HepG2 (cell line): ENCODE results near the gene RNF213. TPM values are rescaled to one million over a fixed set of nuclear protein-coding genes. Genes with fewer than 3 reads are reported as not detected.
A peak's percentile ranks its signal among the peaks of the same experiment; 100 is the strongest.

Source experiments
- AKAP8 ChIP-seq: sonication (generic); formaldehyde crosslinking; IDR thresholded peaks from 2 replicates; pipeline ENCODE4 v1.5.1; 2020; ENCODE audit warnings: mild to moderate bottlenecking, missing genetic modification reagents
- ATF7-NPFF ChIP-seq: sonication (generic); formaldehyde crosslinking; IDR thresholded peaks from 2 replicates; pipeline ENCODE4 v1.8.1; 2023; ENCODE audit warnings: mild to moderate bottlenecking, low read depth, missing genetic modification reagents, moderate library complexity
- ATM ChIP-seq: fragments of 450-650 bp; IDR thresholded peaks from 2 replicates; pipeline ENCODE4 v1.7.1; 2017; ENCODE audit warnings: mild to moderate bottlenecking, borderline replicate concordance
- CBX1 ChIP-seq: IDR thresholded peaks from one replicate; pipeline ENCODE4 v1.6.1; 2016; ENCODE audit warnings: antibody characterized with exemption, low read depth
- ELF3 ChIP-seq: IDR thresholded peaks from 2 replicates; pipeline ENCODE4 v1.6.1; 2016; ENCODE audit warnings: missing genetic modification reagents, missing compliant biosample characterization
- EZH2 ChIP-seq: conservative IDR thresholded peaks from 2 replicates; pipeline ENCODE4 v1.6.1; 2012; ENCODE audit warnings: mild to moderate bottlenecking, low read depth, low read length, moderate library complexity
- FOXK1 ChIP-seq: sonication (generic); formaldehyde crosslinking; IDR thresholded peaks from 2 replicates; pipeline ENCODE4 v1.4.0; 2020; ENCODE audit warnings: low read depth, missing genetic modification reagents, borderline replicate concordance
- GATAD2A ChIP-seq: IDR thresholded peaks from 2 replicates; pipeline ENCODE4 v1.6.1; 2016
- HNRNPLL ChIP-seq: fragments of 200-400 bp; formaldehyde crosslinking; IDR thresholded peaks from 2 replicates; pipeline ENCODE4 v1.6.1; 2017; ENCODE audit warnings: mild to moderate bottlenecking, low read depth, low read length; ENCODE audit not compliant: poor library complexity, severe bottlenecking
- IRX3 ChIP-seq: sonication (generic); formaldehyde crosslinking; IDR thresholded peaks from 2 replicates; pipeline ENCODE4 v1.8.1; 2023; ENCODE audit warnings: mild to moderate bottlenecking, low read depth, missing genetic modification reagents, borderline replicate concordance
- KAT2B ChIP-seq: fragments of 150-350 bp; IDR thresholded peaks from 2 replicates; pipeline ENCODE4 v1.6.1; 2014; ENCODE audit warnings: low read depth, low read length, borderline replicate concordance
- KDM2A ChIP-seq: sonication (generic); formaldehyde crosslinking; IDR thresholded peaks from 2 replicates; pipeline ENCODE4 v1.4.0; 2020; ENCODE audit warnings: low read depth, missing genetic modification reagents, borderline replicate concordance
- MAFK ChIP-seq, 2 experiments: IDR thresholded peaks in 1 of 2; conservative IDR thresholded peaks in 1 of 2; 2 replicates each; pipeline ENCODE4 v1.6.1; 2011; ENCODE audit warnings: improper control_type of control experiment in 2 of 2, low read length in 2 of 2
- PAX8 ChIP-seq: sonication (generic); formaldehyde crosslinking; IDR thresholded peaks from 2 replicates; pipeline ENCODE4 v1.8.0; 2022; ENCODE audit warnings: mild to moderate bottlenecking, missing genetic modification reagents, borderline replicate concordance
- POLR2A ChIP-seq, 2 experiments: IDR thresholded peaks; 2 replicates each; pipeline ENCODE4 v1.6.1; 2011; ENCODE audit warnings: low read depth in 2 of 2, low read length in 2 of 2, mild to moderate bottlenecking in 1 of 2, moderate library complexity in 1 of 2; ENCODE audit not compliant: insufficient read depth in 1 of 2
- RFXAP ChIP-seq: sonication (generic); formaldehyde crosslinking; IDR thresholded peaks from 2 replicates; pipeline ENCODE4 v1.4.0; 2020; ENCODE audit warnings: missing genetic modification reagents, borderline replicate concordance
- SIN3A ChIP-seq: IDR thresholded peaks from 2 replicates; pipeline ENCODE4 v1.6.1; 2011; ENCODE audit warnings: low read depth, mild to moderate bottlenecking, control low read depth, low read length, borderline replicate concordance
- SP2 ChIP-seq: sonication (generic); formaldehyde crosslinking; IDR thresholded peaks from 2 replicates; pipeline ENCODE4 v1.5.1; 2020; ENCODE audit warnings: mild to moderate bottlenecking, missing genetic modification reagents
- TCF7 ChIP-seq: sonication (generic); IDR thresholded peaks from 2 replicates; pipeline ENCODE4 v1.6.1; 2016; ENCODE audit warnings: antibody characterized with exemption, low read depth
- ZBTB7A ChIP-seq: sonication (generic); formaldehyde crosslinking; IDR thresholded peaks from 2 replicates; pipeline ENCODE4 v1.8.0; 2022; ENCODE audit warnings: mild to moderate bottlenecking, missing genetic modification reagents
- ZFAT ChIP-seq: sonication (generic); formaldehyde crosslinking; conservative IDR thresholded peaks from 2 replicates; pipeline ENCODE4 v1.8.1; 2023; ENCODE audit warnings: missing genetic modification reagents, inconsistent platforms
- ZFY ChIP-seq: sonication (generic); formaldehyde crosslinking; IDR thresholded peaks from 2 replicates; pipeline ENCODE4 v1.4.0; 2020; ENCODE audit warnings: missing genetic modification reagents
- ZNF143 ChIP-seq: sonication (generic); formaldehyde crosslinking; IDR thresholded peaks from 2 replicates; pipeline ENCODE4 v1.4.0; 2020; ENCODE audit warnings: missing genetic modification reagents
- ZNF703 ChIP-seq: sonication (generic); formaldehyde crosslinking; IDR thresholded peaks from 2 replicates; pipeline ENCODE4 v1.5.1; 2020; ENCODE audit warnings: missing genetic modification reagents, mild to moderate bottlenecking, moderate library complexity, borderline replicate concordance
- ZNF792 ChIP-seq: IDR thresholded peaks from 2 replicates; pipeline ENCODE4 v1.6.1; 2016
- polyA plus RNA-seq, 8 experiments: library from polyadenylated mRNA; depleted of rRNA in 3 of 8; stranded (reverse) in 7 of 8; unstranded in 1 of 8; fragments of >200 nt; fragmentation: Illumina TruSeq in 4 of 8; extraction: Trizol in 4 of 8; gene quantifications; 2 replicates each; pipeline versions ENCODE4 v1.2.1 to v1.2.3, GENCODE V29; 2011 to 2016; ENCODE audit warnings: low read depth in 4 of 8, missing spikeins in 1 of 8, mixed read lengths in 1 of 8; ENCODE audit not compliant: insufficient read depth in 1 of 8
- total RNA-seq, 5 experiments: library from RNA; depleted of rRNA; stranded (reverse); fragments of >200 nt; fragmentation: Illumina TruSeq; extraction: Trizol; gene quantifications; 2 replicates each; pipeline ENCODE4 v1.2.3, GENCODE V29; 2016; ENCODE audit warnings: low read depth in 1 of 5
- TF ChIP-seq, protein P1 (sequence below): sonication (generic); formaldehyde crosslinking; IDR thresholded peaks from 2 replicates; pipeline ENCODE4 v1.8.1; 2023; ENCODE audit warnings: mild to moderate bottlenecking, missing genetic modification reagents
- TF ChIP-seq, protein P2 (sequence below): IDR thresholded peaks from 2 replicates; pipeline ENCODE4 v1.6.1; 2016; ENCODE audit warnings: low read depth, control low read depth
- TF ChIP-seq, protein P3 (sequence below): sonication (generic); formaldehyde crosslinking; IDR thresholded peaks from 2 replicates; pipeline ENCODE4 v1.4.0; 2020; ENCODE audit warnings: missing genetic modification reagents

RNF213 gene
- total and polyA plus RNA-seq, 2 of the 13 experiments (the other 11 are each of a cell fraction or from before 2014, with no cell fraction given): 38.6 to 38.7 TPM

- TF ChIP-seq TCF7 (no peak), ZFY (CRISPR knock-in tag) (peak; percentile 58), HNRNPLL (peak; percentile 28), PAX8 (CRISPR knock-in tag) (peak; percentile 89; the same call in 1 of the 2 replicates), RFXAP (CRISPR knock-in tag) (peak; percentile 48; the same call in 1 of the 2 replicates), EZH2 (no peak), AKAP8 (CRISPR knock-in tag) (no peak), SIN3A (peak; percentile 72; the same call in 1 of the 2 replicates), KDM2A (CRISPR knock-in tag) (peak; percentile 52; the same call in 1 of the 2 replicates), KAT2B (no peak), ZBTB7A (CRISPR knock-in tag) (peak; percentile 88), ZNF143 (no peak), FOXK1 (CRISPR knock-in tag) (no peak), MAFK (conservative IDR thresholded peaks at IDR 0.05 in 1 of 2, IDR thresholded peaks at IDR 0.05 in 1 of 2; ENCODE audit: low read length in 2 of 2) (no peak), CBX1 (no peak), ZFAT (CRISPR knock-in tag) (no peak), SP2 (CRISPR knock-in tag) (no peak; the same call in 1 of the 2 replicates), ZNF792 (peak; percentile 46; the same call in 1 of the 2 replicates), ATM (no peak), POLR2A (IDR thresholded peaks at IDR 0.05; ENCODE audit: insufficient read depth in 1 of 2, low read depth in 2 of 2, low read length in 2 of 2) (peak; percentile 73 to 96), ZNF703 (CRISPR knock-in tag) (no peak), GATAD2A (CRISPR knock-in tag) (peak; percentile 45; the same call in 1 of the 2 replicates), ELF3 (CRISPR knock-in tag) (no peak), ATF7-NPFF (peak; percentile 64), IRX3 (CRISPR knock-in tag) (0 out of 2 replicates have a peak, but pooled peaks have one; percentile 65)
- TF ChIP-seq, protein P1, sequence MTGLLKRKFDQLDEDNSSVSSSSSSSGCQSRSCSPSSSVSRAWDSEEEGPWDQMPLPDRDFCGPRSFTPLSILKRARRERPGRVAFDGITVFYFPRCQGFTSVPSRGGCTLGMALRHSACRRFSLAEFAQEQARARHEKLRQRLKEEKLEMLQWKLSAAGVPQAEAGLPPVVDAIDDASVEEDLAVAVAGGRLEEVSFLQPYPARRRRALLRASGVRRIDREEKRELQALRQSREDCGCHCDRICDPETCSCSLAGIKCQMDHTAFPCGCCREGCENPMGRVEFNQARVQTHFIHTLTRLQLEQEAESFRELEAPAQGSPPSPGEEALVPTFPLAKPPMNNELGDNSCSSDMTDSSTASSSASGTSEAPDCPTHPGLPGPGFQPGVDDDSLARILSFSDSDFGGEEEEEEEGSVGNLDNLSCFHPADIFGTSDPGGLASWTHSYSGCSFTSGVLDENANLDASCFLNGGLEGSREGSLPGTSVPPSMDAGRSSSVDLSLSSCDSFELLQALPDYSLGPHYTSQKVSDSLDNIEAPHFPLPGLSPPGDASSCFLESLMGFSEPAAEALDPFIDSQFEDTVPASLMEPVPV (CRISPR knock-in tag): no peak
- TF ChIP-seq, protein P2, sequence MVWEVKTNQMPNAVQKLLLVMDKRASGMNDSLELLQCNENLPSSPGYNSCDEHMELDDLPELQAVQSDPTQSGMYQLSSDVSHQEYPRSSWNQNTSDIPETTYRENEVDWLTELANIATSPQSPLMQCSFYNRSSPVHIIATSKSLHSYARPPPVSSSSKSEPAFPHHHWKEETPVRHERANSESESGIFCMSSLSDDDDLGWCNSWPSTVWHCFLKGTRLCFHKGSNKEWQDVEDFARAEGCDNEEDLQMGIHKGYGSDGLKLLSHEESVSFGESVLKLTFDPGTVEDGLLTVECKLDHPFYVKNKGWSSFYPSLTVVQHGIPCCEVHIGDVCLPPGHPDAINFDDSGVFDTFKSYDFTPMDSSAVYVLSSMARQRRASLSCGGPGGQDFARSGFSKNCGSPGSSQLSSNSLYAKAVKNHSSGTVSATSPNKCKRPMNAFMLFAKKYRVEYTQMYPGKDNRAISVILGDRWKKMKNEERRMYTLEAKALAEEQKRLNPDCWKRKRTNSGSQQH: no peak
- TF ChIP-seq, protein P3, sequence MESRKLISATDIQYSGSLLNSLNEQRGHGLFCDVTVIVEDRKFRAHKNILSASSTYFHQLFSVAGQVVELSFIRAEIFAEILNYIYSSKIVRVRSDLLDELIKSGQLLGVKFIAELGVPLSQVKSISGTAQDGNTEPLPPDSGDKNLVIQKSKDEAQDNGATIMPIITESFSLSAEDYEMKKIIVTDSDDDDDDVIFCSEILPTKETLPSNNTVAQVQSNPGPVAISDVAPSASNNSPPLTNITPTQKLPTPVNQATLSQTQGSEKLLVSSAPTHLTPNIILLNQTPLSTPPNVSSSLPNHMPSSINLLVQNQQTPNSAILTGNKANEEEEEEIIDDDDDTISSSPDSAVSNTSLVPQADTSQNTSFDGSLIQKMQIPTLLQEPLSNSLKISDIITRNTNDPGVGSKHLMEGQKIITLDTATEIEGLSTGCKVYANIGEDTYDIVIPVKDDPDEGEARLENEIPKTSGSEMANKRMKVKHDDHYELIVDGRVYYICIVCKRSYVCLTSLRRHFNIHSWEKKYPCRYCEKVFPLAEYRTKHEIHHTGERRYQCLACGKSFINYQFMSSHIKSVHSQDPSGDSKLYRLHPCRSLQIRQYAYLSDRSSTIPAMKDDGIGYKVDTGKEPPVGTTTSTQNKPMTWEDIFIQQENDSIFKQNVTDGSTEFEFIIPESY (CRISPR knock-in tag): no peak
Observed at GRCh38 chr17:80220054-80220735, 40.5 kb upstream of the RNF213 start, which contains the start of the genes SGSH and SLC26A11 (continued).
